Gastroesophageal sphincter (tissue), 3 donors: Measurements from ENCODE around the gene SCAPER.

ENCODE experiments used
- CTCF ChIP-seq, 4 experiments: fragments of 200-600 bp in 2 of 4; fragments of 450-650 bp in 2 of 4; sonication (generic) in 1 of 4; IDR thresholded peaks; one replicate each; pipeline ENCODE4 v1.5.1; 2017 to 2019; ENCODE audit warnings: antibody characterized with exemption in 4 of 4, mild to moderate bottlenecking in 2 of 4, moderate library complexity in 2 of 4
- POLR2A ChIP-seq, 2 donors: fragments of 450-650 bp; IDR thresholded peaks; one replicate each; pipeline ENCODE4 v1.6.1; 2017; ENCODE audit warnings: antibody characterized with exemption in 2 of 2, mild to moderate bottlenecking in 2 of 2, moderate library complexity in 1 of 2

DNA sequence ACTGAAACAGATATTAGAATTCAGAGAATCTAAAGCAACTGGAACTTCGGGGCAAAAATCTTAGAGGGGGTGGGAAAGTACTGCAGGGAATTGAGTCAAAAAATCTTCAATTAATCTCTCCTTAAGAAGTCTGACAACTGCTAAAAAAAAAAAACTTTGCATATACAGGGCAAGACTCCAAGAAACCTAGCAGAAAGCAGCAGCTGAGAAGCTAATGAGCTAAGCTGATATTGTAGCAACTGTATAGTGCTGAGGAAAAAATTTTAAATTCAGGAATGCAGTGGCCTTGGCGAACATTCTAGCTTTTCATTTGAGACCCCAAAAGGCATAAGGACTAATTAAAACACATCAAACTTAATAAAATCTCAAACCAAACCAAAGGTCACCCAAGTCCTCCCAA lies 113.6 kb downstream of the SCAPER start:
- no peak for TF ChIP-seq CTCF (IDR thresholded peaks at IDR 0.05)
- no peak for TF ChIP-seq POLR2A (IDR thresholded peaks at IDR 0.05)
